Measurements from ENCODE around the gene HIRA. TPM values are rescaled to one million over a fixed set of nuclear protein-coding genes. Genes with fewer than 3 reads are reported as not detected.

The HIRA gene
- total RNA-seq, 2 donors from 2014 or later: 15.3 to 21.8 TPM

DNA sequence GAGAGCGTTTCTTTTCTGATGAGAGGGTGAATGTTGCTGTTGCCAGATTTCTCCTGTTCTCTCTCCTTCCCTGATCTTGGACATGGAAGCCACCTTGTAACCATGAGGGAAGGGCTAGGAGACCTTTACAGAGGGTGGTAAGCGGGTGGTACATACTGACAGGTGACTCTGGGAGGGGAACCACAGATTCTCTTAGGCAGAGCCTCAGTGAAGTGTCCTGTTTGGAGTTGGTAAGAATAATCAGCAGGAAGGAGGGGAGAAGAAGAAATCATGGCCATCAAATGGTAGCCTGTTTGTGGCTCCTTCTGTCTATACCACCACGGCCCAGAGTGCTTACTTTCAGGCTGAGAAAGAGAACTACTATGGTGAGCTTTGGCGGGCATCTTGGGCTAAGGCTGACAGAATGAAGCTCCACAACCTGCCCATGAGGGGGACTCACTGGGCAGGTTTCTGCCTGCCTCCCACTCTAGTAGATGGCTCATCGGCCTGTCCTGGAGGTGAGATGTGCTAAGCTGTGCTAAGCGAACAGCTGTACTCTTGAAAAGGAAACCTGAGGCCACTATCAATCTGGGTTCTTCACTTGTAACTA, 84.8 kb downstream of the HIRA start:
- Histone ChIP-seq H3K4me3 (no peak overlapping the region), H3K9me3 (no peaks in the 10 kb centered on the region), H3K4me1 (replicated peaks) (no peaks in the 10 kb centered on the region), H3K36me3 (peaks cover 3 to 12% of the 10 kb centered on the region in 2 donors), H3K27ac (no peak overlapping the region), H3K27me3 (replicated peaks; ENCODE audit: insufficient read depth) (no peaks in the 10 kb centered on the region)
- no peak for DNase-seq (ENCODE audit: low spot score)
- WGBS: 94% methylated on average over 6 of the region's 6 CpGs
- TF ChIP-seq, protein P1, sequence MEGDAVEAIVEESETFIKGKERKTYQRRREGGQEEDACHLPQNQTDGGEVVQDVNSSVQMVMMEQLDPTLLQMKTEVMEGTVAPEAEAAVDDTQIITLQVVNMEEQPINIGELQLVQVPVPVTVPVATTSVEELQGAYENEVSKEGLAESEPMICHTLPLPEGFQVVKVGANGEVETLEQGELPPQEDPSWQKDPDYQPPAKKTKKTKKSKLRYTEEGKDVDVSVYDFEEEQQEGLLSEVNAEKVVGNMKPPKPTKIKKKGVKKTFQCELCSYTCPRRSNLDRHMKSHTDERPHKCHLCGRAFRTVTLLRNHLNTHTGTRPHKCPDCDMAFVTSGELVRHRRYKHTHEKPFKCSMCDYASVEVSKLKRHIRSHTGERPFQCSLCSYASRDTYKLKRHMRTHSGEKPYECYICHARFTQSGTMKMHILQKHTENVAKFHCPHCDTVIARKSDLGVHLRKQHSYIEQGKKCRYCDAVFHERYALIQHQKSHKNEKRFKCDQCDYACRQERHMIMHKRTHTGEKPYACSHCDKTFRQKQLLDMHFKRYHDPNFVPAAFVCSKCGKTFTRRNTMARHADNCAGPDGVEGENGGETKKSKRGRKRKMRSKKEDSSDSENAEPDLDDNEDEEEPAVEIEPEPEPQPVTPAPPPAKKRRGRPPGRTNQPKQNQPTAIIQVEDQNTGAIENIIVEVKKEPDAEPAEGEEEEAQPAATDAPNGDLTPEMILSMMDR (IDR thresholded peaks at IDR 0.05): no peak
- TF ChIP-seq POLR2A (IDR thresholded peaks at IDR 0.05): no peak
- no peak for TF ChIP-seq POLR2AphosphoS5 (IDR thresholded peaks at IDR 0.05)
- intact Hi-C loops (cut with DNase I): no loop called here

DNA sequence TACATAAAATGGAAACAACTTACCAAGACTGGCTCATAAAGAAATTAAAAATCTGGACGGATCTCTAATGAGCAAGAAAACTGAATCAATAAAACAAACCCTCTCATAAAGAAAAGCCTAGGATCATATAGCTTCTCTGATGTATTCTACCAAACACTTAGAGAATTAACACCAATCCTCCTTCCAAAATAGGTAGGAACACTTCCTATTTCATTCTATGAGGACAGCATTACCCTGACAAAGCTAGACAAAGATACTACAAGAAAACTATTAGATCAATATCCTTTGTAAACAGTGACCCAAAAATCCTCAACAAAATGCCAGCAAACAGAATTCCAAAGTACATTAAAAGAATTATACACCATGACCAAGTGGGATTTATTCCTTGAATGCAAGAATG, 87.1 kb downstream of the HIRA start:
- TF ChIP-seq POLR2A (IDR thresholded peaks at IDR 0.05) (no peak), POLR2AphosphoS5 (IDR thresholded peaks at IDR 0.05) (no peak)
- TF ChIP-seq, protein P1 (IDR thresholded peaks at IDR 0.05): no peak

DNA sequence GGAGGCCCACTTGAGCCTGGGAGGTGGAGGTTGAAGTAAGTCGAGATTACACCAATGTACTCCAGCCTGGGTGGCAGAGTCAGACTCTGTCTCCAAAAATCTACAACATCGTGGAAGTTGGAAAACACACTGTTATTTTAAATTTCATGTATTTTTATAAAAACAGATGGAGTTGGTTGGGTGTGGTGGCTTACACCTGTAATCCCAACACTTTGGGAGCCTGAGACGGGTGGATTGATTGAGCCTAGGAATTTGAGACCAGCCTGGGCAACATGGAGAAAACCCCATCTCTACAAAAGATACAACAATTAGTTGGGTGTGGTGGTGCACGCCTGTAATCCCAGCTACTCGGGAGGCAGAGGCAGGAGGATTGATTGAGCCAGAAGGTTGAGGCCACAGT, 88.1 kb downstream of the HIRA start:
- peaks cover 0 to 3% of the 10 kb centered on the region in 2 donors for H3K36me3 ChIP-seq
- DNase-seq (ENCODE audit: low spot score): no peak
- 95% methylated on average over 5 of the region's 5 CpGs for WGBS
- no peaks in the 10 kb centered on the region for H3K4me1 ChIP-seq (replicated peaks)
- no peak overlapping the region for H3K27ac ChIP-seq
- no peaks in the 10 kb centered on the region for H3K9me3 ChIP-seq
- no peaks in the 10 kb centered on the region for H3K27me3 ChIP-seq (replicated peaks; ENCODE audit: insufficient read depth)
- intact Hi-C loops (cut with DNase I): no loop called here
- H3K4me3 ChIP-seq: no peak overlapping the region
- no peak for TF ChIP-seq POLR2A (IDR thresholded peaks at IDR 0.05)
- TF ChIP-seq, protein P1 (IDR thresholded peaks at IDR 0.05): no peak
- TF ChIP-seq POLR2AphosphoS5 (IDR thresholded peaks at IDR 0.05): no peak

More for the DNA sequence above, 87.1 kb downstream of the HIRA start:
- H3K27me3 ChIP-seq (replicated peaks; ENCODE audit: insufficient read depth): no peaks in the 10 kb centered on the region
- H3K4me3 ChIP-seq: no peak overlapping the region
- peaks cover 0 to 3% of the 10 kb centered on the region in 2 donors for H3K36me3 ChIP-seq
- intact Hi-C loops (cut with DNase I): no loop called here
- H3K27ac ChIP-seq: no peak overlapping the region
- no peaks in the 10 kb centered on the region for H3K9me3 ChIP-seq
- H3K4me1 ChIP-seq (replicated peaks): no peaks in the 10 kb centered on the region
- WGBS: 41% methylated on average over 1 of the region's 1 CpG
- DNase-seq (ENCODE audit: low spot score): no peak

DNA sequence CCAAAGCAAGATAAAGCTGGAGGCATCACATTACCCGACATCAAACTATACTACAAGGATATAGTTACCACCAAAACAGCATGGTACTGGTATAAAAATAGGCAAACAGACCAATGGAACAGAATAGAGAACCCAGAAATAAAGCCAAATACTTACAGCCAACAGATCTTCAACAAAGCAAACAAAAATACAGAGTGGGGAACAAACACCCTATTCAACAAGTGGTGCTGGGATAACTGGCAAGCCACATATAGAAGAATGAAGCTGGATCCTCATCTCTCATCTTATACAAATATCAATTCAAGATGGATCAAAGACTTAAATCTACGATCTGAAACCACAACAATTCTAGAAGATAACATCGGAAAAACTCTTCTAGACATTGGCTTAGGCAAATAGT, 90.0 kb downstream of the HIRA start:
- H3K4me1 ChIP-seq (replicated peaks): no peaks in the 10 kb centered on the region
- intact Hi-C loops (cut with DNase I): no loop called here
- H3K36me3 ChIP-seq: peaks cover 0 to 3% of the 10 kb centered on the region in 2 donors
- 51% methylated on average over 3 of the region's 3 CpGs for WGBS
- no peak overlapping the region for H3K27ac ChIP-seq
- no peaks in the 10 kb centered on the region for H3K9me3 ChIP-seq
- DNase-seq (ENCODE audit: low spot score): no peak
- H3K27me3 ChIP-seq (replicated peaks; ENCODE audit: insufficient read depth): no peaks in the 10 kb centered on the region
- no peak overlapping the region for H3K4me3 ChIP-seq
- TF ChIP-seq POLR2A (IDR thresholded peaks at IDR 0.05) (no peak), POLR2AphosphoS5 (IDR thresholded peaks at IDR 0.05) (no peak)
- TF ChIP-seq, protein P1 (IDR thresholded peaks at IDR 0.05): no peak

DNA sequence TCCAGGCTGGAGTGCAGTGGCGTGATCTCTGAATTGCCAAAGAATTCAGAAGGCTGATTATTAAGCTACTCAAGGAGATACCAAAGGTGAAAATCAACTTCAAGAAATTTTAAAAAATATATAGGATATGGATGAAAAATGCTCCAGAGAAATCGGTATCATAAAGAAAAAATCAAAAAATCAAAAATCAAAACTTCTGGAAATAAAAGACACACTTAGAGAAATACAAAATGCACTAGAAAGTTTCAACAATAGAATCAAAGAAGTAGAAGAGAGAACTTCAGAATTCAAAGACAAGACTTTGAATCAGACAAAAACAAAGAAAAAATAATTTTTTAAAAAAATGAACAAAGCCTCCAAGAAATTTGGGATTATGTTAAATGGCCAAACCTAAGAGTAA, 94.4 kb downstream of the HIRA start:
- Histone ChIP-seq H3K9me3 (no peaks in the 10 kb centered on the region), H3K36me3 (no peaks in the 10 kb centered on the region), H3K4me3 (no peak overlapping the region), H3K4me1 (replicated peaks) (no peaks in the 10 kb centered on the region), H3K27ac (no peak overlapping the region), H3K27me3 (replicated peaks; ENCODE audit: insufficient read depth) (no peaks in the 10 kb centered on the region)
- TF ChIP-seq POLR2AphosphoS5 (IDR thresholded peaks at IDR 0.05): no peak
- intact Hi-C loops (cut with DNase I): no loop called here
- DNase-seq (ENCODE audit: low spot score): no peak
- 97% methylated on average over 2 of the region's 2 CpGs for WGBS

All from prostate gland (tissue), 2 donors.